ENCODE measurements around the gene SLC8A1. TPM values are rescaled to one million over a fixed set of nuclear protein-coding genes. Genes with fewer than 3 reads are reported as not detected.

Gene SLC8A1
- polyA plus RNA-seq, 3 donors, result 16.9 to 18.2 (median 18.0) TPM

DNA sequence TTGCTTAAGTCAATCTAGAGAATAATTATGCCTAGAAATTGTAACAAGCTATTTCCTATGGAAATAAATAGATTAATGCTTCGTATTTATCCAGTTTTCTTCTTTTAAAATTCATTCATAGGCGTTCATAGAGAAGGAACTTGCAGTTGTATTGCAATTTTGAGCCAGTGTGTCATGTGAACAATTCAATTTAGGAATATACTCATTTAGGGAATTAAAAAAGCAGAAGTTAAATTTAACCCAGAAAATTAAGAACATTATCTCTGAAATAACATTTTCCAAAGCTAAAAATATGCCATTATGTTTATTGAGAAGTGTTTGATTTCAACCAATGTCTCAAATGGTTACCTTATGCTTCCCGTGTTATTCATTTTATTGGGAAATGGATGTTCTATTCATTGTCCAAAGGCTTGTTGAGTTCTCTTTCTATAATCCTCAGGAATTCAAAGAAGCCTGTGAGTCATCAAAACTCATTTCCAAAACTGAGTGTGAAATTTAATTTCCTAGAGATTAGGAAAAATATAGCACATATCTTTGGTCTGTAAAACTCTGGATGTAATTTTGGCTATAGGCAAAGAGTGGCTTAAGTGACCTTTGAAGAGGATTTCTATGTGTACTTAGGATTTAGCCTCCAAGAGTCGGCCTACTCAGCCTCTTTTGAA is 99.7 kb downstream of the SLC8A1 start:
- intact Hi-C loops (cut with micrococcal nuclease), result no loop called here
- no peaks in the 10 kb centered on the region for H3K9me3 ChIP-seq (replicated peaks in 1 of 2; ENCODE audit: control insufficient read depth in 1 of 2, insufficient read depth in 1 of 2, low read length in 2 of 2)
- H3K4me1 Mint-ChIP-seq, result peaks cover 42% of the 10 kb centered on the region

DNA sequence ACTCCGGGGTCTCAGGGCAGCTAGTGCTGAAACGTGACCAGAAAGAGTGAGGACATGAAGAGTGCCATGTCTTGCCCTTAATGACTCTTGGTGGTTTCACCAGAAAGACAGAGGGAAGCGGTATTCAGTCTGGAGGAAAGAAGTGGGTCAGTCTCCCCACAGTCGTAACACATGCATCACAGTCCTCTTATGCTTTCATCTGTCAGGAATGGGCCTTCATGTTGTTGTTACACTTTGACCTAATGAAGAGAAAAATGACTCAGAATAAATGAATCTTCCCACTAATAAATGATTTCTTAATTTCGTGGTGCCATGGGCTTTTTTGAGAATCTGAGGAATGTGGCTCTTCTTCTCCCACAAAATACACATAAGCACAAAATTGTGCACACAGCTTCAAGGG is 103.2 kb downstream of the SLC8A1 start:
- Mint-ChIP-seq H3K27ac (no peak overlapping the region), H3K4me3 (no peak overlapping the region), H3K36me3 (peaks cover 16 to 19% of the 10 kb centered on the region in 2 donors), H3K9me3 (no peaks in the 10 kb centered on the region), H3K4me1 (peaks cover 34% of the 10 kb centered on the region), H3K27me3 (ENCODE audit: low read depth in 3 of 3) (no peaks in the 10 kb centered on the region)
- intact Hi-C loops (cut with micrococcal nuclease), result no loop called here
- Histone ChIP-seq H3K4me1 (ENCODE audit: control insufficient read depth in 1 of 2, insufficient read depth in 2 of 2, low read length in 2 of 2) (peaks cover 15 to 23% of the 10 kb centered on the region in 2 donors), H3K27ac (ENCODE audit: low read depth in 1 of 2, low read length in 2 of 2) (no peak overlapping the region), H3K27me3 (ENCODE audit: control insufficient read depth in 2 of 2, insufficient read depth in 2 of 2, low read length in 2 of 2) (no peaks in the 10 kb centered on the region), H3K4me3 (replicated peaks in 1 of 3; ENCODE audit: low read depth in 2 of 3, low read length in 3 of 3) (no peak overlapping the region), H3K9me3 (replicated peaks in 1 of 2; ENCODE audit: control insufficient read depth in 1 of 2, insufficient read depth in 1 of 2, low read length in 2 of 2) (no peaks in the 10 kb centered on the region), H3K36me3 (replicated peaks in 1 of 2; ENCODE audit: control insufficient read depth in 1 of 2, insufficient read depth in 2 of 2, low read length in 2 of 2) (peaks cover 0 to 20% of the 10 kb centered on the region in 2 donors), H4K20me1 (ENCODE audit: insufficient read depth, low read length) (peaks cover 97% of the 10 kb centered on the region), H2AFZ (ENCODE audit: insufficient read depth, low read depth, low read length, poor library complexity, severe bottlenecking) (no peak overlapping the region), H3K79me2 (ENCODE audit: insufficient read depth, low read length) (peaks cover 49% of the 10 kb centered on the region), H3K4me2 (replicated peaks; ENCODE audit: extremely low read depth, low read length, poor library complexity, severe bottlenecking) (no peak overlapping the region), H3K9ac (ENCODE audit: insufficient read depth, low read length, poor library complexity, severe bottlenecking) (no peak overlapping the region)
- 57% methylated on average over 3 of the region's 5 CpGs for WGBS (ENCODE audit: insufficient coverage)
- TF ChIP-seq, protein P1, sequence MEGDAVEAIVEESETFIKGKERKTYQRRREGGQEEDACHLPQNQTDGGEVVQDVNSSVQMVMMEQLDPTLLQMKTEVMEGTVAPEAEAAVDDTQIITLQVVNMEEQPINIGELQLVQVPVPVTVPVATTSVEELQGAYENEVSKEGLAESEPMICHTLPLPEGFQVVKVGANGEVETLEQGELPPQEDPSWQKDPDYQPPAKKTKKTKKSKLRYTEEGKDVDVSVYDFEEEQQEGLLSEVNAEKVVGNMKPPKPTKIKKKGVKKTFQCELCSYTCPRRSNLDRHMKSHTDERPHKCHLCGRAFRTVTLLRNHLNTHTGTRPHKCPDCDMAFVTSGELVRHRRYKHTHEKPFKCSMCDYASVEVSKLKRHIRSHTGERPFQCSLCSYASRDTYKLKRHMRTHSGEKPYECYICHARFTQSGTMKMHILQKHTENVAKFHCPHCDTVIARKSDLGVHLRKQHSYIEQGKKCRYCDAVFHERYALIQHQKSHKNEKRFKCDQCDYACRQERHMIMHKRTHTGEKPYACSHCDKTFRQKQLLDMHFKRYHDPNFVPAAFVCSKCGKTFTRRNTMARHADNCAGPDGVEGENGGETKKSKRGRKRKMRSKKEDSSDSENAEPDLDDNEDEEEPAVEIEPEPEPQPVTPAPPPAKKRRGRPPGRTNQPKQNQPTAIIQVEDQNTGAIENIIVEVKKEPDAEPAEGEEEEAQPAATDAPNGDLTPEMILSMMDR (IDR thresholded peaks at IDR 0.05), result no peak
- no peak for DNase-seq

More for the DNA sequence above, 99.7 kb downstream of the SLC8A1 start:
- Histone ChIP-seq H3K9ac (ENCODE audit: insufficient read depth, low read length, poor library complexity, severe bottlenecking) (no peak overlapping the region), H3K4me1 (ENCODE audit: control insufficient read depth in 1 of 2, insufficient read depth in 2 of 2, low read length in 2 of 2) (peaks cover 18 to 28% of the 10 kb centered on the region in 2 donors), H3K79me2 (ENCODE audit: insufficient read depth, low read length) (peaks cover 59% of the 10 kb centered on the region), H2AFZ (ENCODE audit: insufficient read depth, low read depth, low read length, poor library complexity, severe bottlenecking) (no peak overlapping the region), H3K4me3 (replicated peaks in 1 of 3; ENCODE audit: low read depth in 2 of 3, low read length in 3 of 3) (no peak overlapping the region), H4K20me1 (ENCODE audit: insufficient read depth, low read length) (peaks cover 97% of the 10 kb centered on the region), H3K36me3 (replicated peaks in 1 of 2; ENCODE audit: control insufficient read depth in 1 of 2, insufficient read depth in 2 of 2, low read length in 2 of 2) (peaks cover 0 to 24% of the 10 kb centered on the region in 2 donors), H3K27ac (ENCODE audit: low read depth in 1 of 2, low read length in 2 of 2) (peak overlapping the region in 1 of 2 donors; percentile 58), H3K4me2 (replicated peaks; ENCODE audit: extremely low read depth, low read length, poor library complexity, severe bottlenecking) (peak overlapping the region; percentile 11), H3K27me3 (ENCODE audit: control insufficient read depth in 2 of 2, insufficient read depth in 2 of 2, low read length in 2 of 2) (no peaks in the 10 kb centered on the region)
- TF ChIP-seq, protein P1 (IDR thresholded peaks at IDR 0.05), result no peak
- no peaks in the 10 kb centered on the region for H3K9me3 Mint-ChIP-seq
- peak overlapping the region in 2 of 7 donors; percentile 21 to 46 for H3K27ac Mint-ChIP-seq
- H3K36me3 Mint-ChIP-seq, result peaks cover 18 to 26% of the 10 kb centered on the region in 2 donors
- DNase-seq, result peak; percentile 28 to 33 (median 28)
- no peak overlapping the region for H3K4me3 Mint-ChIP-seq
- WGBS (ENCODE audit: insufficient coverage), result no CpG with 5 or more reads among the region's 4 CpGs
- H3K27me3 Mint-ChIP-seq (ENCODE audit: low read depth in 3 of 3), result no peaks in the 10 kb centered on the region

Data from CD14-positive monocyte (primary cell).